Ascending aorta (tissue), 2 donors: Measurements from ENCODE around the gene BFAR. TPM values are rescaled to one million over a fixed set of nuclear protein-coding genes. Genes with fewer than 3 reads are reported as not detected.

Experiments
- DNase-seq, 2 donors: peaks; one replicate each; pipeline ENCODE4 v3.0.0-alpha.2; 2019; ENCODE audit warnings: low spot score in 2 of 2
- H3K27ac ChIP-seq, 2 donors: fragments of 200-600 bp; sonication (generic); one replicate each; pipeline ENCODE4 v1.5.1; 2016 to 2017; ENCODE audit warnings: mild to moderate bottlenecking in 1 of 2
- H3K27me3 ChIP-seq: fragments of 200-600 bp; sonication (generic); one replicate; pipeline ENCODE4 v1.5.1; 2017
- H3K36me3 ChIP-seq, 2 donors: fragments of 200-600 bp; sonication (generic); one replicate each; pipeline ENCODE4 v1.5.1; 2016
- H3K4me1 ChIP-seq, 2 donors: fragments of 200-600 bp; sonication (generic); one replicate each; pipeline ENCODE4 v1.5.1; 2016 to 2017; ENCODE audit warnings: mild to moderate bottlenecking in 1 of 2
- H3K4me3 ChIP-seq, 2 donors: fragments of 200-600 bp; sonication (generic); one replicate each; pipeline ENCODE4 v1.5.1; 2016 to 2017; ENCODE audit warnings: mild to moderate bottlenecking in 1 of 2
- H3K9me3 ChIP-seq, 2 donors: fragments of 200-600 bp; sonication (generic); one replicate each; pipeline ENCODE4 v1.5.1; 2016
- intact Hi-C: fragments of 100-400 bp; cut with DNase I; formaldehyde crosslinking; loops from one replicate; pipeline ENCODE4 v1.15.1; 2023
- total RNA-seq: library from RNA; depleted of rRNA; stranded (reverse); fragments of >200 nt; gene quantifications from one replicate; pipeline ENCODE4 v1.1.0, GENCODE V29; 2016
- TF ChIP-seq, protein P1 (sequence below), 3 experiments: fragments of 200-600 bp in 2 of 3; fragments of 450-650 bp in 1 of 3; sonication (generic) in 2 of 3; IDR thresholded peaks; one replicate each; pipeline ENCODE4 v1.5.1; 2016 to 2019; ENCODE audit warnings: antibody characterized with exemption in 3 of 3, mild to moderate bottlenecking in 1 of 3, moderate library complexity in 1 of 3

BFAR gene
- total RNA-seq, 1 donor from 2014 or later: 28.0 TPM

DNA sequence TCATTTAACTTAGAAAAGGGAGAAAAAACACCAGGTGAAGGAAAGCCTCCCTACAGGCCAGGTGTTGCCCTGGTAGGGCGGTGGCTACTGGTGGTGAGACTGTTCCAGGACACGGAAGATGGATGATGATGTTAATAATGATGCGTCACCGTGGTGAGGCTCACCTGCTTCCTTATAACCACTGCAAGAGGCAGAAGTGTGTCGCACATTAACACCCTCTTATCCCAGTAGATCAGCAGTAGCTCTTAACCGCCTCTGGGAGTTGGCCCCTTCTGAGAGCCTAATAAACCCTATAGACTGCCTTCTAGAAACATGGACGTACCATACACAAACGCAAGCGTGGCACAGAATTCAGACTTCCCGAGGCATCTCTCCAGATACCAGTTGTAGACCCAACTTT, 7.8 kb downstream of the BFAR start:
- intact Hi-C loops: no loop called here
- TF ChIP-seq, protein P1, sequence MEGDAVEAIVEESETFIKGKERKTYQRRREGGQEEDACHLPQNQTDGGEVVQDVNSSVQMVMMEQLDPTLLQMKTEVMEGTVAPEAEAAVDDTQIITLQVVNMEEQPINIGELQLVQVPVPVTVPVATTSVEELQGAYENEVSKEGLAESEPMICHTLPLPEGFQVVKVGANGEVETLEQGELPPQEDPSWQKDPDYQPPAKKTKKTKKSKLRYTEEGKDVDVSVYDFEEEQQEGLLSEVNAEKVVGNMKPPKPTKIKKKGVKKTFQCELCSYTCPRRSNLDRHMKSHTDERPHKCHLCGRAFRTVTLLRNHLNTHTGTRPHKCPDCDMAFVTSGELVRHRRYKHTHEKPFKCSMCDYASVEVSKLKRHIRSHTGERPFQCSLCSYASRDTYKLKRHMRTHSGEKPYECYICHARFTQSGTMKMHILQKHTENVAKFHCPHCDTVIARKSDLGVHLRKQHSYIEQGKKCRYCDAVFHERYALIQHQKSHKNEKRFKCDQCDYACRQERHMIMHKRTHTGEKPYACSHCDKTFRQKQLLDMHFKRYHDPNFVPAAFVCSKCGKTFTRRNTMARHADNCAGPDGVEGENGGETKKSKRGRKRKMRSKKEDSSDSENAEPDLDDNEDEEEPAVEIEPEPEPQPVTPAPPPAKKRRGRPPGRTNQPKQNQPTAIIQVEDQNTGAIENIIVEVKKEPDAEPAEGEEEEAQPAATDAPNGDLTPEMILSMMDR (IDR thresholded peaks at IDR 0.05): no peak

GRCh38 chr16:14641206-14641605, 8.5 kb downstream of the BFAR start:
- Histone ChIP-seq H3K4me1 (no peaks in the 10 kb centered on the region), H3K27me3 (no peaks in the 10 kb centered on the region), H3K9me3 (no peaks in the 10 kb centered on the region), H3K4me3 (no peak overlapping the region), H3K36me3 (peaks cover 29 to 49% of the 10 kb centered on the region in 2 donors), H3K27ac (no peak overlapping the region)
- TF ChIP-seq, protein P1 (IDR thresholded peaks at IDR 0.05): no peak
- DNase-seq: no peak
- intact Hi-C loops: no loop called here

More for the DNA sequence above, 7.8 kb downstream of the BFAR start:
- Histone ChIP-seq H3K4me1 (peaks cover 0 to 2% of the 10 kb centered on the region in 2 donors), H3K27ac (no peak overlapping the region), H3K27me3 (no peaks in the 10 kb centered on the region), H3K4me3 (no peak overlapping the region), H3K36me3 (peaks cover 24 to 42% of the 10 kb centered on the region in 2 donors), H3K9me3 (no peaks in the 10 kb centered on the region)
- no peak for DNase-seq

GRCh38 chr16:14641926-14642325, 9.2 kb downstream of the BFAR start:
- DNase-seq: no peak
- H3K27ac ChIP-seq: no peak overlapping the region
- no peaks in the 10 kb centered on the region for H3K9me3 ChIP-seq
- H3K27me3 ChIP-seq: no peaks in the 10 kb centered on the region
- H3K36me3 ChIP-seq: peaks cover 35 to 53% of the 10 kb centered on the region in 2 donors
- TF ChIP-seq, protein P1 (IDR thresholded peaks at IDR 0.05): no peak
- no peaks in the 10 kb centered on the region for H3K4me1 ChIP-seq
- intact Hi-C loops: no loop called here
- H3K4me3 ChIP-seq: no peak overlapping the region

- DNase-seq: no peak
- no peaks in the 10 kb centered on the region for H3K27me3 ChIP-seq
- intact Hi-C loops: no loop called here
- H3K36me3 ChIP-seq: peaks cover 70 to 88% of the 10 kb centered on the region in 2 donors
- no peaks in the 10 kb centered on the region for H3K4me1 ChIP-seq
- TF ChIP-seq, protein P1 (IDR thresholded peaks at IDR 0.05): no peak
- no peak overlapping the region for H3K27ac ChIP-seq
- no peak overlapping the region for H3K4me3 ChIP-seq
- H3K9me3 ChIP-seq: no peaks in the 10 kb centered on the region
Measured at GRCh38 chr16:14649816-14650215, 17.1 kb downstream of the BFAR start.

- no peak overlapping the region for H3K4me3 ChIP-seq
- TF ChIP-seq, protein P1 (IDR thresholded peaks at IDR 0.05): no peak
- H3K9me3 ChIP-seq: no peaks in the 10 kb centered on the region
- intact Hi-C loops: no loop called here
- H3K27ac ChIP-seq: no peak overlapping the region
- H3K27me3 ChIP-seq: no peaks in the 10 kb centered on the region
- H3K4me1 ChIP-seq: no peaks in the 10 kb centered on the region
- peaks cover 67 to 88% of the 10 kb centered on the region in 2 donors for H3K36me3 ChIP-seq
- DNase-seq: no peak
Measured at GRCh38 chr16:14650629-14651028, 17.9 kb downstream of the BFAR start.

GRCh38 chr16:14652726-14653125, 20.0 kb downstream of the BFAR start:
- H3K27me3 ChIP-seq: no peaks in the 10 kb centered on the region
- no peaks in the 10 kb centered on the region for H3K9me3 ChIP-seq
- H3K27ac ChIP-seq: no peak overlapping the region
- TF ChIP-seq, protein P1 (IDR thresholded peaks at IDR 0.05): no peak
- intact Hi-C loops: no loop called here
- H3K4me3 ChIP-seq: no peak overlapping the region
- DNase-seq: no peak
- H3K4me1 ChIP-seq: no peaks in the 10 kb centered on the region
- peaks cover 66 to 90% of the 10 kb centered on the region in 2 donors for H3K36me3 ChIP-seq
